Trophoblast cell (in vitro differentiated cells and primary cell): ENCODE data around the gene SEPTIN11.

Experiments used
- DNase-seq, 2 donors: peaks; one replicate each; pipeline ENCODE4 v3.0.0-alpha.2; 2016
- H2AFZ ChIP-seq: 2 replicates; pipeline ENCODE4 v1.6.1; 2013; ENCODE audit warnings: low read length, moderate library complexity, mild to moderate bottlenecking; ENCODE audit not compliant: insufficient read depth, poor library complexity
- H2AK5ac ChIP-seq: 2 replicates; pipeline ENCODE4 v1.6.1; 2013; ENCODE audit warnings: mild to moderate bottlenecking, low read length
- H2BK120ac ChIP-seq: 2 replicates; pipeline ENCODE4 v1.6.1; 2013; ENCODE audit warnings: low read length, mild to moderate bottlenecking, moderate library complexity; ENCODE audit not compliant: insufficient read depth, poor library complexity
- H2BK12ac ChIP-seq: 2 replicates; pipeline ENCODE4 v1.6.1; 2013; ENCODE audit warnings: mild to moderate bottlenecking, low read length, moderate library complexity
- H2BK5ac ChIP-seq: 2 replicates; pipeline ENCODE4 v1.6.1; 2013; ENCODE audit warnings: low read length, low read depth, moderate library complexity, mild to moderate bottlenecking; ENCODE audit not compliant: poor library complexity
- H3K14ac ChIP-seq: 2 replicates; pipeline ENCODE4 v1.6.1; 2013; ENCODE audit warnings: mild to moderate bottlenecking, low read length
- H3K18ac ChIP-seq: 2 replicates; pipeline ENCODE4 v1.6.1; 2013; ENCODE audit warnings: mild to moderate bottlenecking, low read length
- H3K23ac ChIP-seq: 2 replicates; pipeline ENCODE4 v1.6.1; 2013; ENCODE audit warnings: low read length
- H3K27ac ChIP-seq: 2 replicates; pipeline ENCODE4 v1.5.1; 2013; ENCODE audit warnings: low read depth, mild to moderate bottlenecking, inconsistent platforms, low read length, moderate library complexity
- H3K27me3 ChIP-seq: 2 replicates; pipeline ENCODE4 v1.6.1; 2013; ENCODE audit warnings: inconsistent platforms, mild to moderate bottlenecking, low read length, moderate library complexity; ENCODE audit not compliant: insufficient read depth
- H3K36me3 ChIP-seq, 2 experiments: 1 replicate in 1 of 2; 2 replicates in 1 of 2; pipeline ENCODE4 v1.6.1; 2013; ENCODE audit warnings: low read length in 2 of 2, mild to moderate bottlenecking in 2 of 2, moderate library complexity in 1 of 2; ENCODE audit not compliant: insufficient read depth in 2 of 2, control insufficient read depth in 1 of 2
- H3K4ac ChIP-seq: 2 replicates; pipeline ENCODE4 v1.6.1; 2013; ENCODE audit warnings: low read depth, mild to moderate bottlenecking, low read length, moderate library complexity
- H3K4me1 ChIP-seq, 2 experiments: 1 replicate in 1 of 2; 2 replicates in 1 of 2; pipeline ENCODE4 v1.6.1; 2013; ENCODE audit warnings: low read length in 2 of 2, mild to moderate bottlenecking in 2 of 2, moderate library complexity in 1 of 2; ENCODE audit not compliant: insufficient read depth in 2 of 2, control insufficient read depth in 1 of 2
- H3K4me2 ChIP-seq: 2 replicates; pipeline ENCODE4 v1.6.1; 2013; ENCODE audit warnings: inconsistent platforms, mild to moderate bottlenecking, low read length, moderate library complexity
- H3K4me3 ChIP-seq: 2 replicates; pipeline ENCODE4 v1.5.1; 2013; ENCODE audit warnings: mild to moderate bottlenecking, low read depth, low read length, inconsistent platforms
- H3K79me1 ChIP-seq: one replicate; pipeline ENCODE4 v1.6.1; 2013; ENCODE audit warnings: low read length
- H3K79me2 ChIP-seq: 2 replicates; pipeline ENCODE4 v1.6.1; 2013; ENCODE audit warnings: low read length, mild to moderate bottlenecking; ENCODE audit not compliant: control insufficient read depth, insufficient read depth, poor library complexity
- H3K9ac ChIP-seq: 2 replicates; pipeline ENCODE4 v1.6.1; 2013; ENCODE audit warnings: mild to moderate bottlenecking, low read length
- H3K9me3 ChIP-seq: 2 replicates; pipeline ENCODE4 v1.6.1; 2013; ENCODE audit warnings: low read depth, mild to moderate bottlenecking, control low read depth, inconsistent platforms, low read length; ENCODE audit not compliant: insufficient read depth
- H4K12ac ChIP-seq: 2 replicates; pipeline ENCODE4 v1.6.1; 2013; ENCODE audit warnings: low read depth, mild to moderate bottlenecking, low read length, moderate library complexity
- H4K8ac ChIP-seq: 2 replicates; pipeline ENCODE4 v1.6.1; 2013; ENCODE audit warnings: low read depth, mild to moderate bottlenecking, low read length, moderate library complexity
- H4K91ac ChIP-seq: one replicate; pipeline ENCODE4 v1.6.1; 2013; ENCODE audit warnings: low read depth, mild to moderate bottlenecking, low read length, moderate library complexity
- WGBS: extraction: QIAGEN DNeasy Blood & Tissue Kit; methylation state at CpG from one replicate; pipeline ENCODE4 v1.1.7; 2013; ENCODE audit warnings: missing lambda C conversion rate; ENCODE audit not compliant: insufficient read length, insufficient coverage; ENCODE audit errors: extremely low coverage; 5-methylcytosine and 5-hydroxymethylcytosine counted together

SEPTIN11 gene

DNA sequence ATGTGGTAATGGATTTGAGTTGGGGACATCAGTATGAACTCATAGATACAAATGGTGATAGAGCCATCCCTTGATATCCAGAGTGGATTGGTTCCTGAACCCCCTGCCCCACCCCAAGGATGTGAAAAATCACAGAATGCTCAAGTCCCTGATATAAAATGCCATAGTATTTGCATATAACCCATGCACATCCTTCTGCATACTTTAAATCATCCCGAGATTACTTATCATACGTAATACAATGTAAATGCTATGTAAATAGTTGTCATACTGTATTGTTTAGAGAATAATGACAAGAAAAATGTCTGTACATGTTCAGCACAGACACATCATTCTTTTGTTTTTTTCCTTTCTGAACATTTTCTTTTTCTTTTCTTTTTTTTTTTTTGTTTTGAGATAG, 18.9 kb upstream of the SEPTIN11 start:
- no peak overlapping the region for H3K14ac ChIP-seq
- H2AK5ac ChIP-seq, result no peak overlapping the region
- no peak overlapping the region for H3K9ac ChIP-seq
- no CpG with 5 or more reads among the region's 2 CpGs for WGBS
- no peak overlapping the region for H3K27ac ChIP-seq
- no peak overlapping the region for H2BK12ac ChIP-seq
- H3K9me3 ChIP-seq, result no peaks in the 10 kb centered on the region
- no peaks in the 10 kb centered on the region for H3K79me1 ChIP-seq
- H3K18ac ChIP-seq, result no peak overlapping the region
- H2BK120ac ChIP-seq, result no peak overlapping the region
- DNase-seq, result peak in 1 of 2 donors; percentile 36
- no peak overlapping the region for H3K4me3 ChIP-seq
- no peak overlapping the region for H3K23ac ChIP-seq
- H3K4ac ChIP-seq, result no peak overlapping the region
- no peak overlapping the region for H4K12ac ChIP-seq
- no peak overlapping the region for H4K8ac ChIP-seq
- no peak overlapping the region for H2AFZ ChIP-seq
- no peak overlapping the region for H2BK5ac ChIP-seq
- H3K79me2 ChIP-seq, result no peaks in the 10 kb centered on the region
- H3K27me3 ChIP-seq, result no peaks in the 10 kb centered on the region
- no peak overlapping the region for H3K4me2 ChIP-seq
- H4K91ac ChIP-seq, result no peak overlapping the region
- H3K36me3 ChIP-seq, result no peaks in the 10 kb centered on the region
- H3K4me1 ChIP-seq, result peaks cover 0 to 2% of the 10 kb centered on the region in 2 experiments

DNA sequence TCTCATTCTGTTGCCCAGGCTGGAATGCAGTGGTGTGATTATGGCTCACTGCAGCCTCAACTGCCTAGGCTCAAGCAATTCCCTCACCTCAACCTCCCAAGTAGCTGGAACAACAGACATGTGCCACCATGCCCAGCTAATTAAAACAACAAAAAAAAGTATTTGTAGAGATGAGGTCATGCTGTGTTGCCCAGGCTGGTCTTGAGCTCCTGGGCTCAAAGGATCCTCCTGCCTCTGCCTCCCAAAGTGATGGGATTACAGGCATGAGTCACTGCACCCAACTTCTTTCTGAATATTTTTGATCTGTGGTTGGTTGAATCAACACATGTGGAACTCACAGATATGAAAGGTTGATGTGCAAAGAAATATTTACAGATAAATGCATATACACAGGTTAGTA, 18.5 kb upstream of the SEPTIN11 start:
- H3K4me2 ChIP-seq, result no peak overlapping the region
- H3K18ac ChIP-seq, result no peak overlapping the region
- H3K14ac ChIP-seq, result no peak overlapping the region
- H3K79me1 ChIP-seq, result no peaks in the 10 kb centered on the region
- H2AK5ac ChIP-seq, result no peak overlapping the region
- no peak overlapping the region for H4K8ac ChIP-seq
- H3K4ac ChIP-seq, result no peak overlapping the region
- no peaks in the 10 kb centered on the region for H3K36me3 ChIP-seq
- H3K27me3 ChIP-seq, result no peaks in the 10 kb centered on the region
- peaks cover 0 to 2% of the 10 kb centered on the region in 2 experiments for H3K4me1 ChIP-seq
- H3K9me3 ChIP-seq, result no peaks in the 10 kb centered on the region
- H2BK12ac ChIP-seq, result no peak overlapping the region
- H3K23ac ChIP-seq, result no peak overlapping the region
- no peak for DNase-seq
- no peak overlapping the region for H3K9ac ChIP-seq
- H2AFZ ChIP-seq, result no peak overlapping the region
- no peak overlapping the region for H3K27ac ChIP-seq
- no peak overlapping the region for H2BK5ac ChIP-seq
- H4K12ac ChIP-seq, result no peak overlapping the region
- H4K91ac ChIP-seq, result no peak overlapping the region
- no peak overlapping the region for H3K4me3 ChIP-seq
- H3K79me2 ChIP-seq, result no peaks in the 10 kb centered on the region
- no peak overlapping the region for H2BK120ac ChIP-seq

DNA sequence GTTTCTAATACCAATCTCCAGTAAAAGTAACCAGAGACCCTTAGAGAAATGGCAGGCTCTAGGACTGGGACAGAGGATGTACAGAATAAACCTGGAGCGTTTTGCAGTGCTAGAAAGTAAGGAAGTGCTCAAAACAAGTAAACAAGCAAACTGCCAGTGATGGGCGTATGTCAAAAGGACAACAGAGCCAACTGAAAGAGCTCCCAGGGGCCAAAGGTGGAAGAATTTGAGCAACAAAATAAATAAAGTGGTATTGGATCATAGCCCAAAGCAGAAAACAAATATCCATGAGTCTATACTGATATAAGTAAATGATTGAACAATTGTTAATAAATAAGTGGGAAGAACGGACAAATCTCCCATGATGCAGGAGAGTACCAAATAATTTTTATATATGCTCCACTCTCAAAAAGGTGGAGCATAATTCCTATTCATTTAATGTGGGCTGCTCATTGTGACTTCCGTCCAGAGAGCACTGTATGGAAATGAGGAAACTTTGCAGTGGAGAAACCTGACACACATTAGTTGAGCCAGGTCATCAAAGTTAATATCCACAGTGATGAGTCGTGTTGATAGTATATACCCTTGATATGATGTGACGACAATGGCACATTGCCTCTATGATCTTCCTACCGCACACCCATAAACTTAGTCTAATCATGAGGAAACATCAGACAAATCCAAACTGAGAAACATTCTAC, 17.8 kb upstream of the SEPTIN11 start:
- Histone ChIP-seq H3K9ac (no peak overlapping the region), H3K4ac (no peak overlapping the region), H3K27ac (no peak overlapping the region), H4K8ac (no peak overlapping the region), H3K4me1 (peaks cover 0 to 2% of the 10 kb centered on the region in 2 experiments), H2AK5ac (no peak overlapping the region), H2BK120ac (no peak overlapping the region), H3K9me3 (no peaks in the 10 kb centered on the region), H3K23ac (no peak overlapping the region), H3K27me3 (no peaks in the 10 kb centered on the region), H3K79me2 (no peaks in the 10 kb centered on the region), H3K18ac (no peak overlapping the region), H3K14ac (no peak overlapping the region), H3K4me2 (no peak overlapping the region), H4K91ac (no peak overlapping the region), H3K4me3 (no peak overlapping the region), H2BK5ac (no peak overlapping the region), H3K36me3 (no peaks in the 10 kb centered on the region), H2AFZ (no peak overlapping the region), H2BK12ac (no peak overlapping the region), H3K79me1 (no peaks in the 10 kb centered on the region), H4K12ac (no peak overlapping the region)
- no peak for DNase-seq
- no CpG with 5 or more reads among the region's 7 CpGs for WGBS

DNA sequence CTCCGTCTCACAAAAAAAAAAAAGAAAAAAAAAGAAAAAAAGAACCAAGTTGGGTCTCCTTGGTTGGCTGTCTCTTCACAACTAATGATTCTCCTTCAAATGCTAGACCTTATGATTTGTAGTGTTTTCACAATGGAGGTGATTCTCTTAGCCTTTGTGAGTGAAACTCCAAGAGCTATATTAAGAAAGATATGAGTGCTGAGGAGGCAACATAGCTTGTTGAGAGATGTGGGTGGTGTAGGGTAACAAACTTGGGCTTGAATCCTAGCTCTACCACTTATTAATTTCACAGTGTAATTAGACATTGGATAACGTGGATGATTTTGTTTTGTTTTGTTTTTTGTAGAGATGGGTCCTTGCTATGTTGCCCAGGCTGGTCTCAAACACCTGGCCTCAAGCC, 10.4 kb upstream of the SEPTIN11 start:
- Histone ChIP-seq H3K36me3 (peaks cover 2 to 9% of the 10 kb centered on the region in 2 experiments), H3K4me2 (no peak overlapping the region), H2AK5ac (no peak overlapping the region), H4K12ac (no peak overlapping the region), H3K9ac (no peak overlapping the region), H3K27ac (no peak overlapping the region), H2BK12ac (no peak overlapping the region), H3K79me1 (no peaks in the 10 kb centered on the region), H2BK120ac (no peak overlapping the region), H3K4me3 (no peak overlapping the region), H3K79me2 (no peaks in the 10 kb centered on the region), H2AFZ (no peak overlapping the region), H3K18ac (no peak overlapping the region), H3K4ac (no peak overlapping the region), H3K9me3 (no peaks in the 10 kb centered on the region), H3K27me3 (no peaks in the 10 kb centered on the region), H4K8ac (no peak overlapping the region), H3K14ac (no peak overlapping the region), H3K23ac (no peak overlapping the region), H4K91ac (no peak overlapping the region), H3K4me1 (peaks cover 0 to 2% of the 10 kb centered on the region in 2 experiments), H2BK5ac (no peak overlapping the region)
- WGBS, result no CpG with 5 or more reads among the region's 2 CpGs
- no peak for DNase-seq
